Kasumi-1 (cell line): ENCODE measurements around the gene ASMTL.
"Not testable (repeated sequence)": the region's sequence is repeated elsewhere in the genome, so short reads cannot be mapped to it uniquely, and the experiment has no call there.

Source experiments
- DNase-seq, 2 experiments: peaks; one replicate each; lab custom pipeline; 2025; lab: John Stamatoyannopoulos, UW

The ASMTL gene

DNA sequence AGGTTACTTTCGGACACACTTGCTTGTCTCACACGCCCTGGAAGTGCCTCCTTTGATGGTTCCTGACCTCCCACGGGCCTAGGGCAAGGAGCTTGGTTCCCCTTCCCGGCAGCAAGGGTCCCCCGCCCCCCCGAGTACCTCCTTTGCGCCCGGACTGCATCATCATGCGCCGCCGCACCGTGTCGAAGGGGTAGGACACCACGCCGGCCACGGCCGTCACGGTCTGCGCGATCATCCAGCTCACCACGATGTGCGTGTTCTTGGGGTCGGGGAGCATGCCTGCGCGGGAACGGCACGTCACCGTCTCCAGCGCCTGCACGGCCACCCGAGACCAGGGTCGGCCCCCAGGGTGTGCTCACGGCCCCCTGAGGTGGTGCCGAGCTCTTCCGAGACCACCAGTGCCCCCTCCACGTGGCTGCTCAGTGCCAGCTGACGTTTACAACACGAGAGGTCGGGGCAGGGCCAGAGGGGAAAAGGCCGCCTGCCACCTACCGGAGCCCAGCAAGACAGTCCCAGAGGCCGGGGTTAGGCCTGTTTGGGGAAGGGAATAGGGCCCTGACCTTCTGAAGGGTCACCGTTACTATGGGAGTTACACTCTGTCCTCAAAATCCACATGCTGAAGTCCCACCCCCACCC lies 65.5 kb downstream of the ASMTL start:
- DNase-seq, result no peak

DNA sequence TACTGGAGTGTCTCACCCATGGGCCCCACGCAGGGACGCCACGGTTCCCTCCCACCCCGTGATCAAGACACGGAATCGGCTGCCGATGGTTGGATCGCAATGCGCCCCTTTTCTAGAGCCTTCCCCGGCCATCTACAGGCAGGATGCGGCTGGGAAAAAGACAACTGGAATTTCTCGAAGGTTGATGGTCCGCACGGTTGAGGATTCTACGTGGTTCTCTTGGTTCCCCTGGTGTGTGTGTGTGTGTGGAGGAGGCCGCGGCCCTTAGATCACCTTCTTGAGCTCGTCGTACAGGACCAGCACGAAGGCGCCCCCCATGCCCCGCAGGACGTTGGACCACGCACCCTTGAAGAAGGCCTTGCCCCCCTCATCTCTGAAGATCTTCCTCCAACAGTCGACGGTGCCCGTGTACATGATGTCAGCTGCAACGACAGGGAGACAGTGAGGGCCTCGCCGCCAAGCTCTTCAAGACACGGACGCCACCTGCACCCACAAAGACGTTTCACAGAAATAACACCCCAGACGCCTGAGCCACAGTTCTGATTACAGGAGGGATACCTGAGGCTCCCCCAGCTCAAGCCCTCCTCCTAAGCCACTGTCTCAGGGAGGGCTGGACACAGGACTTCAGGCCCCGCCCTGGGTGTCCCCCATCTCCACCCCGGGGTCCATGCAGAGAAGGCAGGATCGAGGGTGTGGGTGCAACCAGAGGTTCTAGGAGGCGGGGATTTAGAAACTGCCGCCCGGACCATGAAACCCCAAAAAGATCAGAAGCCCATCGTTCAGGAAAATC lies 66.2 kb downstream of the ASMTL start:
- DNase-seq, result no peak

DNA sequence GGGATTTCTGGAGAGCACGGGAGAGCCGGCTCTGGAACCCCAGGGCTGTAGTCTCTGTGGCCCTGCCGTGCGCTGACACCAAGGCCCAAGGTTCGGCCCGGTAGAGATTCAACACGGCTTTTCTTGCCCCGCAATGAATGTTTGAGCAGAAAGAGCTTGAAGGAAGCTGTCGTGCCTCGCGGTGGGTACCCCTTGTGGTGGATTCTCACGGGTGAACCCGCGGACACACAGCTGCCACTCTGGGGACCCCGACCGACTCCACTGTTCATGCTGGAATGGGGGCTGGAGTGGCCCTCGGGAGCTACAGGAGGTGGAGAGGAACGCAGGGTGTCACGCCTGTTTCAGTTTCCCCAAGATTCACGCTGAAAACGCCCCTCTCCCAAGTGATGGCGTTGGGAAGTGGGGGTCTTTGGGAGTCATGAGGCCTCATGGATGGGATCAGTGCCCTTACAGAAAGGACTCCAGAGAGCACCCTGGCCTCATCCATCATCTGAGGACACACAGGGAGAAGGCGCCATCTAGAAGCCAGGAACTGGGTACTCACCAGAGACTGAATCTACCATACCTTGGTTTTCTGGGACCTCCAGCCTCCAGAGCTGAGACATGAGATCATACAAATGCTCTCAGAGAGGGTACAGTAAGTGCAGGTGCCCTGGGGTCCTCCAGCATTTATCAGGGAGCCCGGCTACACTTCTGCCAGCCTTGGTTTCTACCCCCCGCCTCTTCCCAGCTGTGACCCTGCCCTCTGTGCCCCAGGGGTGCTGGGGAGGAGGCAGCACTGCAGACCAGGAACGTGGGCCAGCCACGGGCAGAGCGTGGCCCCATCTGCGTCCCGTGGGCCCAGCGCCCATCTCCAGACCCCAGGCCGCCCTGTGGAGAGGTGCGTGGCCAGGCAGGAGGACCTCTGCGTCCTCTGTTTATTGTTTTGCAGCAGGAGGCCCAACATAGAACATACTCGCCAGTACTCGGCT lies 67.2 kb downstream of the ASMTL start:
- DNase-seq, result no peak

DNA sequence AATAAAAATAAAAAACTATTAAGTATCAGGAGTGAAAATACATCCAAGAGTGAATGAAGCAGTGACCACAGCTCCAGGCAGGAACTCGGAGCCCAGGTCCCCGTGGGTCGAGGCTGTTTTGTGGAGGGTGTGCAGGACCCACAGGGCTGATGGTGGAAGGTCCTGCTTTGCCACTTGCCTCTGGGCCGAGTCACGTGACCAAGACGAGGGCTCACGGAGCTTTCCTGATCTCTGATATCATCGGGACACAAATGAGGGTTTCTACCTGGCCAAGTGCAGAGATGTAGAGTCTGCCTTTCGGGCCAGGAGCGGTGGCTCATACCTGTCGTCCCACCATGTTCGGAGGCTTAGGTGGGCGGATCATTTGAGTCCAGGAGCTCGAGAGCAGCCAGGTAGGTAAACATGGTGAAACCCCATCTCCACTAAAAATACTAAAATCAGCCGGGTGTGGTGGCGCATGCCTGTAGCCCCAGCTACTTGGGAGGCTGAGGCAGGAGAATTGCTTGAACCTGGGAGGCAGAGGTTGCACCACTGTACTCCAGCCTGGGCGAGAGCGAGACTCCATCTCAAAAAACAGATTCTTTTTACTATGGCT lies 68.0 kb downstream of the ASMTL start:
- DNase-seq, result no peak

DNA sequence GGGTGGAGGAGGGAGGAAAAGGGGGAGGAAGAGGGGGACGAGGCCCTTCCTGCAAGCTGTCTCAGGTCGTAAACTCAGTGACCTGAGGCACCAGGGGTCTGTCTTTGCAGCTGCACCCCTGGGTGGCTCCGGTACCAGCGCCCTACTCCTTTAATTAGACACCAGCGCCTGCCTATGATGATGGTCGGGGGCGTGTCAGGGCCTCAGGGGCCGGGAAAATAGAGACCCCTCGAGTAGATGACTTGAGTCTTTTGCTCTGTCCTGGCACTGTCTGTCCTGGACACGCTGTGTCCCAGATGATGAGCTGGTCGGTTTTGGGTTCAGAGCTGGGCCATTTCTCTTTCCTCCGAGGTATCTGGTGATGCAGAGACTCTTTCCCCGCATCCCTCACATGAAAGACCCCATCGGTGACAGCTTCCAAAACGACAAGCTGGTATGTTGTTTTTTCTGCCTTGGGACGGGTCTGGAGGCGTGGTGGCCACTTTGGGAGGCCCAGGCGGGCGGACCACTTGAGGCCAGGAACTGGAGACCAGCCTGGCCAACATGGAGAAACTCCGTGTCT lies 72.0 kb downstream of the ASMTL start:
- no peak for DNase-seq

DNA sequence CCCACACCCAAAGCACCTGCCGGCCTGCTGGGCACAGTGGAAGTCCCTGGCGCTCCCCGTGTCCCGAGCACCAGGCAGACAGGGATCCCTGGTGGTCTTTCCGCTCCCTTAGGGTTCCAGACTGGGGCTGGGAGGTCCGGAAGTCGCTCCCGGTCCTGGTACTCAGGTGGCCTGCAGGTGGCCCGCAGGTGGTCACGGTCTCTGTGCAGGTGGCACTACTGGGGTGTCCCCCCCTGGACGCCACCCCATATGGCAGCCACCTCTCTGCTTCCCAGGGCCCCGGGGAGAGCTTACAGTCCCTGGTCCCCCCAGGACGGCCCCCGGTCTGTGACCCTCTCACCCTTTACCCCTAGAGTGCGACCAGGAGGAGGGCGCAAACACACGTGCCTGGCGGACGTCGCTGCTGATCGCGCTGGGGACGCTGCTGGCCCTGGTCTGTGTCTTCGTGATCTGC lies 74.4 kb downstream of the ASMTL start:
- no peak for DNase-seq

DNA sequence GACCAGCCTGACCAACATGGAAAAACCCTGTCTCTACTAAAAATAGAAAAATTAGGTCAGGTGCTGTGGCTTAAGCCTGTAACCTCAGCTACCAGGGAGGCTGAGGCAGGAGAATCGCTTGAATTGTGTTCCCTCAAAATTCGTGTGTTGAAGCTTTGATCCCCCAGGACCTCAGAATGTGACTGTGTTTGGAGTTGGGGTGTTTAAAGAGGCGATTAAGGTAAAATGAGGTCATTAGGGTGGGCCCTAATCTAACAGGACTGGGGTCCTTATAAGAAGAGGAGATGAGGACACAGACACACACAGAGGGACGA lies 84.4 kb downstream of the ASMTL start:
- no peak for DNase-seq

DNA sequence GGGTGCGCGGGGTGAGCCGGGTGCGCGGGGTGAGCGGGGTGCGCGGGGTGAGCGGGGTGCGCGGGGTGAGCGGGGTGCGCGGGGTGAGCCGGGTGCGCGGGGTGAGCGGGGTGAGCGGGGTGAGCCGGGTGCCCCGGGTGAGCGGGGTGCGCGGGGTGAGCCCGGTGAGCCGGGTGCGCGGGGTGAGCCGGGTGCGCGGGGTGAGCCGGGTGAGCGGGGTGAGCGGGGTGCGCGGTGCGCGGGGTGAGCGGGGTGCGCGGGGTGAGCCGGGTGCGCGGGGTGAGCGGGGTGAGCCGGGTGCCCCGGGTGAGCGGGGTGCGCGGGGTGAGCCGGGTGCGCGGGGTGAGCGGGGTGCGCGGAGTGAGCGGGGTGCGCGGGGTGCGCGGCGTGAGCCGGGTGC lies 86.3 kb downstream of the ASMTL start:
- DNase-seq, result not testable (repeated sequence)

DNA sequence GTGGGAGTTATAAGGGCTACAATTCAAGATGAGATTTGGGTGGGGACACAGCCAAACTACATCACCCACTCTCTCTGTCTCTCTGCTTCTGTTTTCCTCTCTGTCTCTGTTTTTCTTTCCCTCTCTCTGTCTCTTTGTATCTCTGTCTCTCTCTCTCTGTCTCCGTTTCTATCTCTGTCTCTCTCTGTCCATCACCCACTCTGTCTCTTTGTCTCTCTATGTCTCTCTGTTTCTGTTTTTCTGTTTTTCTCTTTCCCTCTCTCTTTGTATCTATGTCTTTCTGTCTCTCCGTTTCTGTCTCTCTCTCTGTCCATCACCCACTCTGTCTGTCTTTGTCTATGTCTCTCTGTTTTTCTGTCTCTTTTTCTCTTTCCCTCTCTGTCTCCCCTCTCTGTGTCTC lies 90.8 kb downstream of the ASMTL start:
- DNase-seq, result no peak

DNA sequence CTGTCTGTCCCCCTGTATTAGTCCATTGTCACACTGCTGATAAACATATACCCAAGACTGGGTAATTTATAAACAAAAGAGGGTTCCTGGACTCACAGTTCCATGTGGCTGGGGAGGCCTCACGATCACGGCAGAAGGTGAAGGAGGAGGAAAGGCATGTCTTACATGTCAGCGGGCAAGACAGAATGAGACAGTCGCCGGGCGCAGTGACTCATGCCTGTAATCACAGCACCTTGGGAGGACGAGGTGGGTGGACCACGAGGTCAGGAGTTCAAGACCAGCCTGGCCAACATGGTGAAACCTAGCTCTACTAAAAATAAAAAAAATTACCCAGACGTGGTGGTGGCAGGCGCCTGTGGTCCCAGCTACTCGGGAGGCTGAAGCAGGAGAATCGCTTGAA lies 91.4 kb downstream of the ASMTL start:
- DNase-seq, result no peak

DNA sequence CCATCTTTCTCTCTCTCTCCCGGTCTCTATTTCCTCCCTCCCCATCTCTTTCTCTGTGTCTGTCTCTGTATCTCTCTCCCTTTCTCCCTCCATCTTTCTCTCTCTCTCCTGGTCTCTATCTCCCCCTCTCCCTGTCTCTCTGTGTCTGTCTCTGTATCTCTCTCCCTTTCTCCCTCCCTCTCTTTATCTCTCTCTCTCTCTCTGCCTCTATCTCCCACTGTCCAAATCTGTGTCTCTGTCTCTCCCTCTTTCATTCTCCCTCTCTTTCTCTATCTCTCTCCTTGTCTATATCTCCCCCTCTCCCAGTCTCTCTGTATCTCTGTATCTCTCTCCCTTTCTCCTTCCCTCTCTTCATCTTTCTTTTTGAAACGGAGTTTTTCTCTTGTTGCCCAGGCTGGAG lies 92.5 kb downstream of the ASMTL start:
- no peak for DNase-seq

DNA sequence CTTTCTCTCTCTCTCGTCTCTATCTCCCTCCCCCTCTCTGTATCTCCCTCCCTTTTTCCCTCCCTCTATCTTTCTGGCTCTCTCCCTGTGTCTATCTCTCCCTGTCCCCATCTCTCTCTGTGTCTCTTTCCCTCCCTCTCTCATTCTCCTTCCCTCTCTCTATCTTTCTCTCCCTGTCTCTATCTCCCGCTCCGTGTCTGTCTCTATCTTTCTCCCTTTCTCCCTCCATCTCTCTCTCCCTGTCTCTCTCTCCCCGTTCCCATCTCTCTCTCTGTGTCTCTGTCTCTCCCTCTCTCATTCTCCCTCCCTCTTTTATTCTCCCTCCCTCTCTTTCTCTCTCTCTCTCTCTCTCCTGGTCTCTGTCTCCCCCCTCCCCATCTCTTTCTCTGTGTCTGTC lies 93.2 kb downstream of the ASMTL start:
- DNase-seq, result no peak

DNA sequence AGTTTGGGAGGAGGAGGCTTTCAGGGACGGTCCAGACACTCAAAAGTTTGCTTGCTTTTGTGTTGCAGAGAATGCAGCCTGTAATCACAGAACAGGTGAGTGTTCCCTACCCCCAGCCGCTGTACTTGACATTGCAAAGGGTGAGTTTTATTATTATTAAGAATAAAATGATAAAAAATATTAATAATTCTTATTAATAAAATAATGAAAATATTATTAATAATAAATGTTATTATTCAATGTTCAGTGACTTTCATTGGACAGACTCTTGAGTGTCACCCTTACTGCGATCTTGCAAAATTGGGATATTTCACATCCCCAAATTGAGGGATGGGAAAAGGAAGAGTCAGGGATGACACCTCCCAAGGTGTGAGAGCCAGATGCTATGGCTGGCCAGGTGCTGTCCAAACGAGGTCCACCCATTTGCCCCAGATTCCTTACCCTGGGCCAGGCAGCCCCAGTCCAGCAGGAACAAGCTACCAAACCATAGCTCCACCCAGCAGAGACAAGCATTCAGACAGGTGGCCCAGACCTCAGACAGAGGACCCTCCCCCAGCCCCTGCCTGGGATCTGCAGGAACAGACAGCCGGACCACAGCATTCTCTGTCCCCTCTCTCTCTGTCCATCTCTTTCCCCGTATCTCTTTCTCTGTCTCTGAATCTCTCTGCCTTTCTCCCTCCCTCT lies 93.8 kb downstream of the ASMTL start:
- DNase-seq, result no peak

DNA sequence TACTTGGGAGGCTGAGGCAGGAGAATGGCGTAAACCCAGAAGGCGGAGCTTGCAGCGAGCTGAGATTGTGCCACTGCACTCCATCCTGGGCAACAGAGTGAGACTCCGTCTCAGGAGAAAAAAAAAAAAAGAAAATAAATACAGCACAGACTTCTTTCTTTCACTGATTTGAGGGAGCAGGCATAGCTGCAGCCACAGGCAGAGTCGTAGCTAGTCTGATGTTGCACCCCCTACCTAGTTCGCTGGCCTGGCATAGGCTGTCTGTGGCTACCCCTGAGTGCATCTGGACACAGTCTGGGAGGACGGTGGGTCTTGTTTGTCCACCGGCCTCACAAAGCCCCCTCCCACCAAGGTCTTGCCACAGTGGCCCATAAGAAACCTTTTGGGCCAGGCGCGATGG lies 94.7 kb downstream of the ASMTL start:
- no peak for DNase-seq

DNA sequence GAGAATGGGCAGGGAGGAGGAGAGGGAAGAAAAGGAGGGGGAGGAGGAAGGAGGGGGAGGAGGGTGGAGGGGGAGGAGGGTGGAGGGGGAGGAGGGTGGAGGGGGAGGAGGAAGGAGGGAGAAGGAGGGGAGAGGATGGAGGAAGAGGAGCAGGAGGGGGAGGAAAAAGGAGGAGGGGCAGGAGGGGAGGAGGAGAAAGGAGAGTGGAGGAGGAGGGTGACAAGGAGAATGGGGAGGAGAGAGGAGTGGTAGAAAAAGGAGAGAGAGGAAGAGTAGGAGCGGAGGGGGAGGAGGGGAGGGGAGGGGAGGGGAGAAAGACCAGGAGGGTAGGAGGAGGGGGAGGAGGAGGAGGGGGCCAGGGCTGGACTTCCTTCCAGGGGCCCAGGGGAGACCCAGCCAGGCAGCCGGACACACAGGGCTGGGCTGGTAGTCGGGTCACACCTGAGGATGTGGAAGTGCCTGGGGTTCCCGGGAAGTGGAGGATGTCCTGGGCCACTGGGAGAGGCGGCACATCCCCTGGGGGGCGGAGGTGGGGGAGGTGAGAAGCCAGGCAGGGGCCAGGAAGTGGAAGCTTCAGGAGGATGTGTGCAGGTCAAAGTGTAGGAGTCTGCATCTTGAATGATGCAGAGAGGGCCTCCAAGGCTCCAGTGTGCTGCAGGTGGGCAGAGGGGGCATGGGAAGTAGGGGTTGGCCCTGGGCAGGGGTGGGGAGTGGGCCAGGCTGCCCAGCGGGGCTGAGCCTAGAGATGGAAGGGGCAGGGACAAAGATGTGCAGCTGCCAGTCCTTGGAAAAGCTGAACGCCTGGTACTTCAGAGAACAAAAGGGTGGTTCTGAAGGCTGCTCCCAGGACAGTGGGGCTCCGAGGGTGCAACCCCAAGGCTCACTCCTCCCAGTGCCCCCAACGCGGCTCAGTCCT lies 97.3 kb downstream of the ASMTL start:
- no peak for DNase-seq

DNA sequence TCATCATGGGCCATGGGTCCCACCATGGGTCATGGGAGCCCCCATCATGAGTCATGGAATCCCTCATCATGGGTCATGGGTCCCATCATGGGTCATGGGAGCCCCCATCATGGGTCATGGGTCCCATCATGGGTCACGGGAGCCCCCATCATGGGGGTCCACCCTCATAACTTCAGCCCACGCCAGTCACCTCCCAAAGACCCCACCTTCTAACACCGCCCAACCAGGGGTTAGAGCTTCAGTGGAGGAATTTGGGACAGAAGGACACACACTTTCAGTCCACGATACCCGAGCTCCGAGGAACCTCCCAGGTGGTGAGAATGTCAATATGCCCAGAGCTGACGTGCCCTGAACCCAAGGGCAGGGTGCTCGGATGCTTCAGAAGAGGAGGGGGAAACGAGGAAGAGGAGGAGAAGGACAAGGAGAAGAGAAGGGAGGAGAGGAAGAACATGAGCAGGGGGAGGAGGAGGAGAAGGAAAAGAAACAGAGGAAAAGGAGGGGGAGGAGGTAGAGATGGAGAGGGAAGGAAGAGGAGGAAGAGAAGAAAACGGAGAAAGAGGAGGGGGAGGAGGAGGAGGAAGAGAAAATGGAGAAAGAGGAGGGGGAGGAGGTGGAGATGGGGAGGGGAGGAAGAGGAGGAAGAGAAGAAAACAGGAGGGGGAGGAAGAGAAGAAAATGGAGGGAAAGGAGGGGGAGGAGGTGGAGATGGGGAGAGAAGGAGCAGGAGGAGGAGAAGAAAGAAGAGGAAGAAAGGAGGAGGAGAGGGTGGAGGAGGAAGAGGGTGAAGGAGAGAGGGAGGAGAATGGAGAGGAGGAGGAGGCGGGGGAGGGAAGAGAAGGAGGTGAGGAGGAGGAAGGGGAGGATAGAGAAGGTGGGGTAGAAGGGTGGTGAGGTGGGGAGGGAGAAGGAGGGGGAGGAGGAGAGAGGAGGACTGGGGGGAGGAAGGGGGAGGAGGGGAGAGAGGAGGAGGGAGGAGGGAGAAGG lies 98.4 kb downstream of the ASMTL start:
- DNase-seq, result no peak
